Measurements from ENCODE around the gene MMADHC. TPM values are rescaled to one million over a fixed set of nuclear protein-coding genes. Genes with fewer than 3 reads are reported as not detected.

Gene MMADHC
- total and polyA plus RNA-seq, 9 donors, result 67.0 to 81.0 (median 73.5) TPM

GRCh38 chr2:149617476-149617875 is 29.9 kb upstream of the MMADHC start:
- H3K4me1 ChIP-seq (ENCODE audit: insufficient read depth), result no peaks in the 10 kb centered on the region
- H3K27ac ChIP-seq, result no peak overlapping the region
- DNase-seq, result no peak
- no peaks in the 10 kb centered on the region for H3K27me3 ChIP-seq
- H3K9me3 ChIP-seq, result no peaks in the 10 kb centered on the region
- TF ChIP-seq, protein P1, sequence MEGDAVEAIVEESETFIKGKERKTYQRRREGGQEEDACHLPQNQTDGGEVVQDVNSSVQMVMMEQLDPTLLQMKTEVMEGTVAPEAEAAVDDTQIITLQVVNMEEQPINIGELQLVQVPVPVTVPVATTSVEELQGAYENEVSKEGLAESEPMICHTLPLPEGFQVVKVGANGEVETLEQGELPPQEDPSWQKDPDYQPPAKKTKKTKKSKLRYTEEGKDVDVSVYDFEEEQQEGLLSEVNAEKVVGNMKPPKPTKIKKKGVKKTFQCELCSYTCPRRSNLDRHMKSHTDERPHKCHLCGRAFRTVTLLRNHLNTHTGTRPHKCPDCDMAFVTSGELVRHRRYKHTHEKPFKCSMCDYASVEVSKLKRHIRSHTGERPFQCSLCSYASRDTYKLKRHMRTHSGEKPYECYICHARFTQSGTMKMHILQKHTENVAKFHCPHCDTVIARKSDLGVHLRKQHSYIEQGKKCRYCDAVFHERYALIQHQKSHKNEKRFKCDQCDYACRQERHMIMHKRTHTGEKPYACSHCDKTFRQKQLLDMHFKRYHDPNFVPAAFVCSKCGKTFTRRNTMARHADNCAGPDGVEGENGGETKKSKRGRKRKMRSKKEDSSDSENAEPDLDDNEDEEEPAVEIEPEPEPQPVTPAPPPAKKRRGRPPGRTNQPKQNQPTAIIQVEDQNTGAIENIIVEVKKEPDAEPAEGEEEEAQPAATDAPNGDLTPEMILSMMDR (IDR thresholded peaks at IDR 0.05), result no peak
- TF ChIP-seq POLR2A (IDR thresholded peaks at IDR 0.05) (no peak), EP300 (IDR thresholded peaks at IDR 0.05) (no peak)
- H3K4me3 ChIP-seq, result no peak overlapping the region
- intact Hi-C loops (cut with DNase I), result no loop called here
- H3K36me3 ChIP-seq, result no peaks in the 10 kb centered on the region

GRCh38 chr2:149616681-149617456 is 29.3 kb upstream of the MMADHC start:
- Histone ChIP-seq H3K9me3 (no peaks in the 10 kb centered on the region), H3K36me3 (no peaks in the 10 kb centered on the region), H3K4me1 (ENCODE audit: insufficient read depth) (peaks cover 2% of the 10 kb centered on the region), H3K27me3 (no peaks in the 10 kb centered on the region), H3K4me3 (no peak overlapping the region), H3K27ac (no peak overlapping the region)
- 79 to 83% (median 82%) methylated on average over 3 of the region's 3 CpGs for WGBS, 3 donors
- intact Hi-C loops (cut with DNase I), result no loop called here
- TF ChIP-seq EP300 (IDR thresholded peaks at IDR 0.05) (no peak), POLR2A (IDR thresholded peaks at IDR 0.05) (no peak)
- TF ChIP-seq, protein P1 (IDR thresholded peaks at IDR 0.05), result no peak
- no peak for DNase-seq

GRCh38 chr2:149613704-149614103 is 26.1 kb upstream of the MMADHC start:
- WGBS, 3 donors, result 78 to 86% (median 83%) methylated on average over 2 of the region's 2 CpGs
- DNase-seq, result no peak

GRCh38 chr2:149612122-149612521 is 24.5 kb upstream of the MMADHC start:
- no peak overlapping the region for H3K4me3 ChIP-seq
- no peaks in the 10 kb centered on the region for H3K27me3 ChIP-seq
- H3K27ac ChIP-seq, result no peak overlapping the region
- TF ChIP-seq POLR2A (IDR thresholded peaks at IDR 0.05) (no peak), EP300 (IDR thresholded peaks at IDR 0.05) (no peak)
- TF ChIP-seq, protein P1 (IDR thresholded peaks at IDR 0.05), result no peak
- peaks cover 2% of the 10 kb centered on the region for H3K4me1 ChIP-seq (ENCODE audit: insufficient read depth)
- intact Hi-C loops (cut with DNase I), result no loop called here
- H3K36me3 ChIP-seq, result no peaks in the 10 kb centered on the region
- WGBS, 3 donors, result 91 to 100% (median 94%) methylated on average over 1 of the region's 1 CpG
- no peaks in the 10 kb centered on the region for H3K9me3 ChIP-seq
- no peak for DNase-seq

More at GRCh38 chr2:149613704-149614103, 26.1 kb upstream of the MMADHC start:
- H3K27ac ChIP-seq, result no peak overlapping the region
- peaks cover 2% of the 10 kb centered on the region for H3K4me1 ChIP-seq (ENCODE audit: insufficient read depth)
- intact Hi-C loops (cut with DNase I), result no loop called here
- no peaks in the 10 kb centered on the region for H3K9me3 ChIP-seq
- H3K36me3 ChIP-seq, result no peaks in the 10 kb centered on the region
- no peaks in the 10 kb centered on the region for H3K27me3 ChIP-seq
- H3K4me3 ChIP-seq, result no peak overlapping the region
- no peak for TF ChIP-seq POLR2A (IDR thresholded peaks at IDR 0.05)
- TF ChIP-seq EP300 (IDR thresholded peaks at IDR 0.05), result no peak
- TF ChIP-seq, protein P1 (IDR thresholded peaks at IDR 0.05), result no peak
